ENCODE measurements around the gene GAPVD1. TPM values are rescaled to one million over a fixed set of nuclear protein-coding genes. Genes with fewer than 3 reads are reported as not detected.

The GAPVD1 gene
- total RNA-seq, 1 experiment from 2014 or later: 39.5 TPM

DNA sequence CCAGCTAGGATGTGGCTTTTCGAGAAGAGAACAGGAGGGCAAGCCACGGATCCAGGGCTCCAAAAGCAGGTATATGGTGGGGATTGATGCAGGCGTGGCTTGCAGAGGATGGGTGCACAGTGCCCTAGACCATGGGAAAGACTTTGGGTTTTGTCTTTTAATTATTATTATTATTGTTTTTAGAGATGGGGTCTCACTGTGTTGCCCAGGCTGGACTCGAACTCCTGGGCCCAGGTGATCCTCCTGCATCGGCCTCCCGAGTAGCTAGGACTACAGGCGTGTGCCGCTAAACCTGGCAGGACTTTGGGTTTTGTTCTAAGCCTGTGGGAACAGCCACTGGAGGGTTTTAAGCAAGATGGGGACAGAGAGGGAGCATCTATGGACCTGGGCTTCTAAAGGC, 152.0 kb downstream of the GAPVD1 start:
- H3K56ac ChIP-seq (ENCODE audit: insufficient read length, low read depth, low read length): no peak overlapping the region
- H3K9me3 Mint-ChIP-seq: no peaks in the 10 kb centered on the region; a peak in 1 of 5 replicates
- no peak overlapping the region for H3K18ac ChIP-seq (ENCODE audit: insufficient read length, low read depth, low read length)
- no peaks in the 10 kb centered on the region for H3K79me2 ChIP-seq (ENCODE audit: insufficient read depth, low read length)
- H4K20me1 ChIP-seq (ENCODE audit: control insufficient read depth, insufficient read depth, insufficient read length): no peaks in the 10 kb centered on the region
- H3K4me3 Mint-ChIP-seq: no peak overlapping the region; a peak in 1 of 5 replicates
- H3K14ac ChIP-seq (ENCODE audit: insufficient read depth, low read length): no peak overlapping the region; the same call in 1 of the 2 replicates
- H3K27me3 ChIP-seq (ENCODE audit: insufficient read depth, low read length): no peaks in the 10 kb centered on the region
- H4K91ac ChIP-seq (ENCODE audit: insufficient read length, low read depth, low read length): no peak overlapping the region
- H3K9me3 ChIP-seq (ENCODE audit: control insufficient read depth, low read depth, low read length): no peaks in the 10 kb centered on the region
- H3K4me1 ChIP-seq (ENCODE audit: insufficient read depth, low read length): no peaks in the 10 kb centered on the region; the same call in 1 of the 2 replicates
- H3K9ac ChIP-seq (ENCODE audit: extremely low read depth, insufficient read length, low read length): no peak overlapping the region
- WGBS (ENCODE audit: extremely low coverage, insufficient read length, low lambda C conversion rate): no CpG with 5 or more reads among the region's 8 CpGs
- no peak overlapping the region for H3K4me2 ChIP-seq (ENCODE audit: insufficient read depth, insufficient read length, low read length)
- H2BK15ac ChIP-seq (ENCODE audit: low read depth, low read length): no peak overlapping the region
- TF ChIP-seq, protein P1, sequence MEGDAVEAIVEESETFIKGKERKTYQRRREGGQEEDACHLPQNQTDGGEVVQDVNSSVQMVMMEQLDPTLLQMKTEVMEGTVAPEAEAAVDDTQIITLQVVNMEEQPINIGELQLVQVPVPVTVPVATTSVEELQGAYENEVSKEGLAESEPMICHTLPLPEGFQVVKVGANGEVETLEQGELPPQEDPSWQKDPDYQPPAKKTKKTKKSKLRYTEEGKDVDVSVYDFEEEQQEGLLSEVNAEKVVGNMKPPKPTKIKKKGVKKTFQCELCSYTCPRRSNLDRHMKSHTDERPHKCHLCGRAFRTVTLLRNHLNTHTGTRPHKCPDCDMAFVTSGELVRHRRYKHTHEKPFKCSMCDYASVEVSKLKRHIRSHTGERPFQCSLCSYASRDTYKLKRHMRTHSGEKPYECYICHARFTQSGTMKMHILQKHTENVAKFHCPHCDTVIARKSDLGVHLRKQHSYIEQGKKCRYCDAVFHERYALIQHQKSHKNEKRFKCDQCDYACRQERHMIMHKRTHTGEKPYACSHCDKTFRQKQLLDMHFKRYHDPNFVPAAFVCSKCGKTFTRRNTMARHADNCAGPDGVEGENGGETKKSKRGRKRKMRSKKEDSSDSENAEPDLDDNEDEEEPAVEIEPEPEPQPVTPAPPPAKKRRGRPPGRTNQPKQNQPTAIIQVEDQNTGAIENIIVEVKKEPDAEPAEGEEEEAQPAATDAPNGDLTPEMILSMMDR (conservative IDR thresholded peaks at IDR 0.05): no peak
- H3T11ph ChIP-seq (ENCODE audit: low read length): no peak overlapping the region
- H2BK12ac ChIP-seq (ENCODE audit: insufficient read length, low read depth, low read length): no peak overlapping the region
- no peak overlapping the region for H2BK20ac ChIP-seq (ENCODE audit: low read depth, low read length, poor library complexity, severe bottlenecking)
- no peak overlapping the region for H4K8ac ChIP-seq (replicated peaks; ENCODE audit: insufficient read length, low read depth, low read length)
- H3K23ac ChIP-seq (ENCODE audit: insufficient read length, low read depth, low read length): no peak overlapping the region
- no peak overlapping the region for H4K5ac ChIP-seq (ENCODE audit: insufficient read length, low read depth, low read length)
- no peak for DNase-seq
- H3K23me2 ChIP-seq (ENCODE audit: insufficient read length, low read depth, low read length, poor library complexity, severe bottlenecking): peaks cover under 1% of the 10 kb centered on the region
- no peak overlapping the region for H2AK5ac ChIP-seq (ENCODE audit: insufficient read length, low read length)
- H2BK120ac ChIP-seq (ENCODE audit: low read depth, low read length, poor library complexity, severe bottlenecking): no peak overlapping the region
- H2BK5ac ChIP-seq (ENCODE audit: insufficient read length, low read length): no peak overlapping the region
- no peaks in the 10 kb centered on the region; a peak in 1 of 7 replicates for H3K36me3 Mint-ChIP-seq (ENCODE audit: insufficient read depth in 1 of 3, low read depth in 3 of 3)
- no peak overlapping the region for H3K27ac Mint-ChIP-seq
- peaks cover 2 to 13% of the 10 kb centered on the region in 2 experiments; a peak in 3 of 4 replicates for H3K4me1 Mint-ChIP-seq
- no peaks in the 10 kb centered on the region for H3K79me1 ChIP-seq (ENCODE audit: insufficient read depth, low read depth, low read length, poor library complexity, severe bottlenecking)
- peaks cover 23% of the 10 kb centered on the region for H3K27me3 Mint-ChIP-seq (ENCODE audit: low read depth)
- H3K27ac ChIP-seq (ENCODE audit: insufficient read length, low read depth, low read length): no peak overlapping the region
- no peak overlapping the region for H3K4ac ChIP-seq (ENCODE audit: low read depth, low read length)
- H2AFZ ChIP-seq (ENCODE audit: low read length): no peak overlapping the region

All from H9 (cell line).